ENCODE measurements around the gene SMIM12. TPM values are rescaled to one million over a fixed set of nuclear protein-coding genes. Genes with fewer than 3 reads are reported as not detected.

SMIM12 gene
- polyA plus RNA-seq, 1 donor from 2014 or later, result 42.6 TPM

GRCh38 chr1:34876406-34876805 is 16.9 kb upstream of the SMIM12 start:
- H3K27ac ChIP-seq (ENCODE audit: low read length), result no peak overlapping the region
- no peak overlapping the region for H3K4me3 ChIP-seq (ENCODE audit: low read length)
- no peak overlapping the region for H2AFZ ChIP-seq (ENCODE audit: low read depth, low read length)
- H3K27me3 ChIP-seq (ENCODE audit: insufficient read depth, low read depth, low read length), result no peaks in the 10 kb centered on the region
- no peaks in the 10 kb centered on the region for H3K36me3 ChIP-seq (ENCODE audit: insufficient read depth, low read length)
- H3F3A ChIP-seq (ENCODE audit: insufficient read depth, low read length, poor library complexity, severe bottlenecking), result no peaks in the 10 kb centered on the region
- no peaks in the 10 kb centered on the region for H3K79me2 ChIP-seq (replicated peaks; ENCODE audit: insufficient read depth, low read length)
- H3K4me2 ChIP-seq (ENCODE audit: low read length), result no peak overlapping the region
- H3K9ac ChIP-seq (ENCODE audit: low read length), result no peak overlapping the region
- H4K20me1 ChIP-seq (ENCODE audit: insufficient read depth), result no peaks in the 10 kb centered on the region
- no peak for TF ChIP-seq POLR2AphosphoS5 (IDR thresholded peaks at IDR 0.05)
- no peak for TF ChIP-seq TAF1 (IDR thresholded peaks at IDR 0.05; ENCODE audit: low read depth)
- TF ChIP-seq SMC3 (conservative IDR thresholded peaks at IDR 0.05; ENCODE audit: poor library complexity), result no peak
- TF ChIP-seq RAD21 (conservative IDR thresholded peaks at IDR 0.05), result no peak
- TF ChIP-seq EP300 (conservative IDR thresholded peaks at IDR 0.05; ENCODE audit: poor library complexity, severe bottlenecking), result no peak
- TF ChIP-seq, protein P1, sequence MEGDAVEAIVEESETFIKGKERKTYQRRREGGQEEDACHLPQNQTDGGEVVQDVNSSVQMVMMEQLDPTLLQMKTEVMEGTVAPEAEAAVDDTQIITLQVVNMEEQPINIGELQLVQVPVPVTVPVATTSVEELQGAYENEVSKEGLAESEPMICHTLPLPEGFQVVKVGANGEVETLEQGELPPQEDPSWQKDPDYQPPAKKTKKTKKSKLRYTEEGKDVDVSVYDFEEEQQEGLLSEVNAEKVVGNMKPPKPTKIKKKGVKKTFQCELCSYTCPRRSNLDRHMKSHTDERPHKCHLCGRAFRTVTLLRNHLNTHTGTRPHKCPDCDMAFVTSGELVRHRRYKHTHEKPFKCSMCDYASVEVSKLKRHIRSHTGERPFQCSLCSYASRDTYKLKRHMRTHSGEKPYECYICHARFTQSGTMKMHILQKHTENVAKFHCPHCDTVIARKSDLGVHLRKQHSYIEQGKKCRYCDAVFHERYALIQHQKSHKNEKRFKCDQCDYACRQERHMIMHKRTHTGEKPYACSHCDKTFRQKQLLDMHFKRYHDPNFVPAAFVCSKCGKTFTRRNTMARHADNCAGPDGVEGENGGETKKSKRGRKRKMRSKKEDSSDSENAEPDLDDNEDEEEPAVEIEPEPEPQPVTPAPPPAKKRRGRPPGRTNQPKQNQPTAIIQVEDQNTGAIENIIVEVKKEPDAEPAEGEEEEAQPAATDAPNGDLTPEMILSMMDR (IDR thresholded peaks at IDR 0.05; ENCODE audit: poor library complexity, severe bottlenecking), result no peak
- no peak for TF ChIP-seq MXI1 (conservative IDR thresholded peaks at IDR 0.05; ENCODE audit: poor library complexity, severe bottlenecking)
- TF ChIP-seq, protein P2, sequence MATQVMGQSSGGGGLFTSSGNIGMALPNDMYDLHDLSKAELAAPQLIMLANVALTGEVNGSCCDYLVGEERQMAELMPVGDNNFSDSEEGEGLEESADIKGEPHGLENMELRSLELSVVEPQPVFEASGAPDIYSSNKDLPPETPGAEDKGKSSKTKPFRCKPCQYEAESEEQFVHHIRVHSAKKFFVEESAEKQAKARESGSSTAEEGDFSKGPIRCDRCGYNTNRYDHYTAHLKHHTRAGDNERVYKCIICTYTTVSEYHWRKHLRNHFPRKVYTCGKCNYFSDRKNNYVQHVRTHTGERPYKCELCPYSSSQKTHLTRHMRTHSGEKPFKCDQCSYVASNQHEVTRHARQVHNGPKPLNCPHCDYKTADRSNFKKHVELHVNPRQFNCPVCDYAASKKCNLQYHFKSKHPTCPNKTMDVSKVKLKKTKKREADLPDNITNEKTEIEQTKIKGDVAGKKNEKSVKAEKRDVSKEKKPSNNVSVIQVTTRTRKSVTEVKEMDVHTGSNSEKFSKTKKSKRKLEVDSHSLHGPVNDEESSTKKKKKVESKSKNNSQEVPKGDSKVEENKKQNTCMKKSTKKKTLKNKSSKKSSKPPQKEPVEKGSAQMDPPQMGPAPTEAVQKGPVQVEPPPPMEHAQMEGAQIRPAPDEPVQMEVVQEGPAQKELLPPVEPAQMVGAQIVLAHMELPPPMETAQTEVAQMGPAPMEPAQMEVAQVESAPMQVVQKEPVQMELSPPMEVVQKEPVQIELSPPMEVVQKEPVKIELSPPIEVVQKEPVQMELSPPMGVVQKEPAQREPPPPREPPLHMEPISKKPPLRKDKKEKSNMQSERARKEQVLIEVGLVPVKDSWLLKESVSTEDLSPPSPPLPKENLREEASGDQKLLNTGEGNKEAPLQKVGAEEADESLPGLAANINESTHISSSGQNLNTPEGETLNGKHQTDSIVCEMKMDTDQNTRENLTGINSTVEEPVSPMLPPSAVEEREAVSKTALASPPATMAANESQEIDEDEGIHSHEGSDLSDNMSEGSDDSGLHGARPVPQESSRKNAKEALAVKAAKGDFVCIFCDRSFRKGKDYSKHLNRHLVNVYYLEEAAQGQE (IDR thresholded peaks at IDR 0.05; ENCODE audit: borderline replicate concordance), result no peak
- no peak for TF ChIP-seq EZH2 (IDR thresholded peaks at IDR 0.05; ENCODE audit: borderline replicate concordance, insufficient read depth, low read length, poor library complexity, severe bottlenecking)
- H3K9me2 ChIP-seq (ENCODE audit: insufficient read depth, low read length), result no peaks in the 10 kb centered on the region
- H3K9me3 ChIP-seq (ENCODE audit: low read length), result no peaks in the 10 kb centered on the region

DNA sequence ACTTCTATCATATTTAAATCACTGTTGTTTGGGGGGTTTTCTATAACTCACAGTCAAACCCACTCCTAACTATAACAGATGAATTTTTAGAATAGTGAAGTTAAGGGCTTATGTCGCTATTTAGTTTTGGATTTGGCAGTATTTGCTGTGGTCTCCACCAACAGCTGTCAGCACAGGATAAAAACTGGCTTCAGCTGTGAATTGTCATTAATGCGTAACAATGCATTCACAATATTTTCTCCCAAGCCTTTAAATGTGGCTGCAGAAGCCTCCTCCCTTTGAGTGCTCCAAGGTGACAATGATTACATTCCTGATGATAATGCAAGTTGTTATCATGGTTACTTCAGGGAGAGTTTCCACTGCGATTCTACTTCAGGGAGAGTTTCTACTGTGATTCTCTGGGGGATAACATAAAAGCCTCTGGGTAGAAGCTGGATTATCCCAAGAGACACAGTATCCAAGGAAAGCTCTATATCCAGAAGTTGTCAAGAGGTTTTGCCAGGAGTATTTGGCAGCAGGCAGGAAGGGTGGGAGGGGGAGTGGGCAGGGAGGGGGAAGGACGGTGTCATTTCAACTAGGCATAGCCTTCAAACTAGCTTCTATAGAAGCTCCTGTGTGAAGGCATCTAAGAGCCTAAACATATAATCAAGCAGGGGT is 14.9 kb upstream of the SMIM12 start:
- H3K9me3 ChIP-seq (ENCODE audit: low read length), result no peaks in the 10 kb centered on the region
- no peak overlapping the region for H3K4me3 ChIP-seq (ENCODE audit: low read length)
- H2AFZ ChIP-seq (ENCODE audit: low read depth, low read length), result no peak overlapping the region
- H3K9ac ChIP-seq (ENCODE audit: low read length), result no peak overlapping the region
- no peak overlapping the region for H3K4me2 ChIP-seq (ENCODE audit: low read length)
- no peak overlapping the region for H3K27ac ChIP-seq (ENCODE audit: low read length)
- H4K20me1 ChIP-seq (ENCODE audit: insufficient read depth), result no peaks in the 10 kb centered on the region
- no peaks in the 10 kb centered on the region for H3F3A ChIP-seq (ENCODE audit: insufficient read depth, low read length, poor library complexity, severe bottlenecking)
- no peaks in the 10 kb centered on the region for H3K27me3 ChIP-seq (ENCODE audit: insufficient read depth, low read depth, low read length)
- H3K36me3 ChIP-seq (ENCODE audit: insufficient read depth, low read length), result no peaks in the 10 kb centered on the region
- no peaks in the 10 kb centered on the region for H3K79me2 ChIP-seq (replicated peaks; ENCODE audit: insufficient read depth, low read length)
- TF ChIP-seq SMC3 (conservative IDR thresholded peaks at IDR 0.05; ENCODE audit: poor library complexity) (no peak), TAF1 (IDR thresholded peaks at IDR 0.05; ENCODE audit: low read depth) (no peak), POLR2AphosphoS5 (IDR thresholded peaks at IDR 0.05) (no peak), EZH2 (IDR thresholded peaks at IDR 0.05; ENCODE audit: borderline replicate concordance, insufficient read depth, low read length, poor library complexity, severe bottlenecking) (no peak), EP300 (conservative IDR thresholded peaks at IDR 0.05; ENCODE audit: poor library complexity, severe bottlenecking) (no peak), MXI1 (conservative IDR thresholded peaks at IDR 0.05; ENCODE audit: poor library complexity, severe bottlenecking) (no peak), RAD21 (conservative IDR thresholded peaks at IDR 0.05) (no peak)
- TF ChIP-seq, protein P1 (IDR thresholded peaks at IDR 0.05; ENCODE audit: poor library complexity, severe bottlenecking), result no peak
- TF ChIP-seq, protein P2 (IDR thresholded peaks at IDR 0.05; ENCODE audit: borderline replicate concordance), result no peak
- H3K9me2 ChIP-seq (ENCODE audit: insufficient read depth, low read length), result no peaks in the 10 kb centered on the region

Data from neural cell (in vitro differentiated cells).